ENCODE measurements around the gene VPS13D.
"Not testable (repeated sequence)": the region's sequence is repeated elsewhere in the genome, so short reads cannot be mapped to it uniquely, and the experiment has no call there.

VPS13D gene

DNA sequence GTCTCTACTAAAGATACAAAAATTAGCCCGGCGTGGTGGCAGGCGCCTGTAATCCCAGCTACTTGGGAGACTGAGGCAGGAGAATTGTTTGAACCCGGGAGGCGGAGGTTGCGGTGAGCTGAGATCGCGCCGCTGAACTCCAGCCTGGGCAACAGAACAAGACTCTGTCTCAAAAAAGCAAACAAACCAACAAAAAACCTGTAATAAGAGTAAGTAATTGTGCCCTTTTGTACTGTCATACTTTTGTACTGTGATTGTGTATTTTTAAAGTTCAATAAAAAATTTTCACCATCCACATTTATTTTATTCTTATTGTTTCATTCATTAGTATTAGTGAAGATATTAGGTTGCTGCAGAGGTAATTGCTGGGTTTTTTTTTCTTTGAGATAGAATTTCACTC lies 292.9 kb downstream of the VPS13D start:
- H3K56ac ChIP-seq (ENCODE audit: low read length); H3K4me2 ChIP-seq (ENCODE audit: low read length); H3K18ac ChIP-seq (ENCODE audit: low read length); H2AK5ac ChIP-seq (ENCODE audit: low read length); H3K9ac ChIP-seq (ENCODE audit: low read length); H4K8ac ChIP-seq (ENCODE audit: low read depth, low read length); H3K79me2 ChIP-seq (ENCODE audit: control insufficient read depth, insufficient read depth, low read length); H2BK120ac ChIP-seq (ENCODE audit: low read depth, low read length); H3K27me3 ChIP-seq (ENCODE audit: insufficient read depth, low read length, poor library complexity); H3K27ac ChIP-seq (ENCODE audit: low read depth, low read length); DNase-seq; H2BK5ac ChIP-seq (ENCODE audit: low read length); H3K23ac ChIP-seq (ENCODE audit: low read length); H3K4me3 ChIP-seq (ENCODE audit: low read length); H3K4ac ChIP-seq (ENCODE audit: low read depth, low read length); H3K79me1 ChIP-seq (ENCODE audit: low read length); H2BK15ac ChIP-seq (replicated peaks; ENCODE audit: low read depth); H3K36me3 ChIP-seq (ENCODE audit: control insufficient read depth, insufficient read depth, low read length); H4K5ac ChIP-seq (ENCODE audit: low read length); H3K4me1 ChIP-seq (ENCODE audit: control insufficient read depth, low read depth, low read length): not testable (repeated sequence)
- WGBS (ENCODE audit: extremely low coverage, insufficient coverage, low lambda C conversion rate) = no CpG with 5 or more reads among the region's 9 CpGs

DNA sequence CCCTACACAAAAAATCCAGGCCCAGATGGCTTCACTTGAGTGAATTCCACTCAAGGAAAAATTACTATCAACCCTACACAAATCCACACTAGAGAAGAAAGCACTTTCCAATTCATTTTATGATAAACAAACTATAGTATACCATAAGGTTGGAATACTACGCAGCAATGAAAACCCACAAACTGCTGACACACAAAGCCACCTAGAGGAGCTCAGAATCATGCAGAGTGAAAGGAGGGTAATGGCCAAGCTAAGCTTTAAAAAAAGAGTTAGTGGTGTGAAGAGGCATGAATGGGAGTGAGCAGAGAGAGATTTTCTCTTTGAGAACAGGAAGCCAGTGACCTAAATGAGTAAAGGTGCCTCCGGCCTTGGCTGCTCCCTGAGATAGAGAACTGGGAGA lies 294.4 kb downstream of the VPS13D start:
- no peak overlapping the region for H4K5ac ChIP-seq (ENCODE audit: low read length)

DNA sequence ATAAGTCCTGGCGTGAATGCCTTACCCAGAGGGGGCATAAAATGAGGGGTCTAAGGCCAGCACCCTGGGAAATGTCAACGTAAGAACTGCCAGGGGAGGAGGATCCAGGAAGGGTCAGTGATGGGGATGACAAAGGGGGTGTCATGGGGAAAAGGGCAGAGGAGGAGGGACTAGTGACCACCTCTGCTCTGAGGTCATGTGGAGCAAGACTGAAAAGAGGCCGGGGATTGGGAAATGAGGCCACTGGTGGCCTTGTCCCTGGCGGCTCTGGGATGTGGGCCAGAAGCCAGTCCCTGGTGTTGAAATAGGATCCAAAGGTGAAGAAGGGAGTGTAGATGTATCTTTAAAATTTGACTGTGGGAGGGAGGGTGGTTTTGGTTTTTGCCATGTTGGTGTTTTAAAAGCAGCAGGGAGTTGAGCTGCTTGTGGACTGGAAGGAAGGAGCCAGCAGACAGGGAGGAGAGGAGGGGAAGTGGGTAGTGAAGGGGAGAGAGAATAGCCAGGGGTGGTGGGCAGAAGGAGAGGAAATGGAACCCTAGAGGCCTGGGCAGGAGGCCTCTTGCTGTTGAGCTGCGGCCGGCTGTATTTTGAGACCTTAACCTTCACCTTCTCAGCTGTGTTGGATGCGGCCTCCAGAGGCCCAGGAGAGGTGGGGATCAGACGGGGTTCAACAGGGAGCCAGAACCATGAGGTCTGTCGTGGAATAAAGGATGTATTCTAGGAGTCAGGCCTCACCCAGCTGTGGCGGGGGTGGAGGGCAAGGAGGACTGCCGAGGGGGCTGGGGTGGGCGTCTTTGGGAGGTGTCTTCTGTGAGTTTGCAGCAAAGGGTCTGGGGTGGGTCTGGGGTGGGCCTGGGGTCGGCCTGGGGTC lies 295.7 kb downstream of the VPS13D start:
- H3K23ac ChIP-seq (ENCODE audit: low read length) = no peak overlapping the region
- H3K18ac ChIP-seq (ENCODE audit: low read length) = peak overlapping the region; percentile 28
- H2AK5ac ChIP-seq (ENCODE audit: low read length) = no peak overlapping the region
- no peak overlapping the region for H2BK15ac ChIP-seq (replicated peaks; ENCODE audit: low read depth)
- H3K27ac ChIP-seq (ENCODE audit: low read depth, low read length) = no peak overlapping the region
- H3K79me1 ChIP-seq (ENCODE audit: low read length) = no peaks in the 10 kb centered on the region
- H3K36me3 ChIP-seq (ENCODE audit: control insufficient read depth, insufficient read depth, low read length) = no peaks in the 10 kb centered on the region
- H3K9ac ChIP-seq (ENCODE audit: low read length) = no peak overlapping the region
- H4K8ac ChIP-seq (ENCODE audit: low read depth, low read length) = no peak overlapping the region
- WGBS (ENCODE audit: extremely low coverage, insufficient coverage, low lambda C conversion rate) = no CpG with 5 or more reads among the region's 13 CpGs
- H3K27me3 ChIP-seq (ENCODE audit: insufficient read depth, low read length, poor library complexity) = no peaks in the 10 kb centered on the region
- H2BK120ac ChIP-seq (ENCODE audit: low read depth, low read length) = no peak overlapping the region
- H3K56ac ChIP-seq (ENCODE audit: low read length) = no peak overlapping the region
- H3K4me3 ChIP-seq (ENCODE audit: low read length) = no peak overlapping the region
- H3K4me1 ChIP-seq (ENCODE audit: control insufficient read depth, low read depth, low read length) = peaks cover 3% of the 10 kb centered on the region
- no peak overlapping the region for H4K5ac ChIP-seq (ENCODE audit: low read length)
- H3K4me2 ChIP-seq (ENCODE audit: low read length) = no peak overlapping the region
- H3K4ac ChIP-seq (ENCODE audit: low read depth, low read length) = no peak overlapping the region
- no peak overlapping the region for H2BK5ac ChIP-seq (ENCODE audit: low read length)
- H3K79me2 ChIP-seq (ENCODE audit: control insufficient read depth, insufficient read depth, low read length) = no peaks in the 10 kb centered on the region
- DNase-seq = no peak

More for the DNA sequence above, 294.4 kb downstream of the VPS13D start:
- no peak overlapping the region for H3K4ac ChIP-seq (ENCODE audit: low read depth, low read length)
- no peak overlapping the region for H3K4me2 ChIP-seq (ENCODE audit: low read length)
- H4K8ac ChIP-seq (ENCODE audit: low read depth, low read length) = no peak overlapping the region
- no peaks in the 10 kb centered on the region for H3K79me2 ChIP-seq (ENCODE audit: control insufficient read depth, insufficient read depth, low read length)
- H3K27ac ChIP-seq (ENCODE audit: low read depth, low read length) = no peak overlapping the region
- no peak overlapping the region for H2BK5ac ChIP-seq (ENCODE audit: low read length)
- no peak overlapping the region for H3K18ac ChIP-seq (ENCODE audit: low read length)
- H3K4me3 ChIP-seq (ENCODE audit: low read length) = no peak overlapping the region
- H3K56ac ChIP-seq (ENCODE audit: low read length) = no peak overlapping the region
- no peak overlapping the region for H3K9ac ChIP-seq (ENCODE audit: low read length)
- WGBS (ENCODE audit: extremely low coverage, insufficient coverage, low lambda C conversion rate) = no CpG with 5 or more reads among the region's 2 CpGs
- no peak overlapping the region for H3K23ac ChIP-seq (ENCODE audit: low read length)
- H3K4me1 ChIP-seq (ENCODE audit: control insufficient read depth, low read depth, low read length) = peaks cover 3% of the 10 kb centered on the region
- no peak for DNase-seq
- no peak overlapping the region for H2BK15ac ChIP-seq (replicated peaks; ENCODE audit: low read depth)
- H3K27me3 ChIP-seq (ENCODE audit: insufficient read depth, low read length, poor library complexity) = no peaks in the 10 kb centered on the region
- no peak overlapping the region for H2AK5ac ChIP-seq (ENCODE audit: low read length)
- no peaks in the 10 kb centered on the region for H3K79me1 ChIP-seq (ENCODE audit: low read length)
- H2BK120ac ChIP-seq (ENCODE audit: low read depth, low read length) = no peak overlapping the region
- no peaks in the 10 kb centered on the region for H3K36me3 ChIP-seq (ENCODE audit: control insufficient read depth, insufficient read depth, low read length)

DNA sequence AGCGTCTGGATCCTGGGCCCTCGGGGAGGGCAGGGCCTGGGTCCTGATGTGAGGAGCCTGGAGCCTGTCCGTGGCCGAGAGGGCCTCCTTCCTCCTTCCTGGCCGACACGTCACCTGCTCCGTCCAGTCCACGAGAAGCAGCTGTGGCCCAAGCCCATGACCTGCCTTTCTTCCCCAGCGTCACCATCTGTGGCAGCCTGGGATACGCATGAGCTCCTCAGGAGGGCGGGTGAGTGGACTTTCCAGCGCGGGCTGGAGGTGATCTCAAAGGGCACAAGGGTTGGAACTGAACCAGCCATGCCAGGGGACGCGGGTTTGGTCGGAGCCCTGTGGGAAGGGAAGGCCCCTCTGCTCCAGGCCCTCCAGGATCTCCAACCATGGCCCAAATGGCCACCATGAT lies 297.7 kb downstream of the VPS13D start:
- H3K36me3 ChIP-seq (ENCODE audit: control insufficient read depth, insufficient read depth, low read length) = no peaks in the 10 kb centered on the region
- H2AK5ac ChIP-seq (ENCODE audit: low read length) = no peak overlapping the region
- peaks cover 3% of the 10 kb centered on the region for H3K4me1 ChIP-seq (ENCODE audit: control insufficient read depth, low read depth, low read length)
- H3K56ac ChIP-seq (ENCODE audit: low read length) = no peak overlapping the region
- H3K27me3 ChIP-seq (ENCODE audit: insufficient read depth, low read length, poor library complexity) = no peaks in the 10 kb centered on the region
- H2BK120ac ChIP-seq (ENCODE audit: low read depth, low read length) = no peak overlapping the region
- no peak overlapping the region for H3K4ac ChIP-seq (ENCODE audit: low read depth, low read length)
- no peak overlapping the region for H2BK5ac ChIP-seq (ENCODE audit: low read length)
- H3K4me3 ChIP-seq (ENCODE audit: low read length) = no peak overlapping the region
- no peak overlapping the region for H3K18ac ChIP-seq (ENCODE audit: low read length)
- whole genome bisulfite sequencing (ENCODE audit: extremely low coverage, insufficient coverage, low lambda C conversion rate) = no CpG with 5 or more reads among the region's 16 CpGs
- no peaks in the 10 kb centered on the region for H3K79me1 ChIP-seq (ENCODE audit: low read length)
- no peak for DNase-seq
- H3K9ac ChIP-seq (ENCODE audit: low read length) = no peak overlapping the region
- no peak overlapping the region for H3K23ac ChIP-seq (ENCODE audit: low read length)
- no peak overlapping the region for H2BK15ac ChIP-seq (replicated peaks; ENCODE audit: low read depth)
- no peaks in the 10 kb centered on the region for H3K79me2 ChIP-seq (ENCODE audit: control insufficient read depth, insufficient read depth, low read length)
- H3K27ac ChIP-seq (ENCODE audit: low read depth, low read length) = no peak overlapping the region
- no peak overlapping the region for H4K5ac ChIP-seq (ENCODE audit: low read length)
- H3K4me2 ChIP-seq (ENCODE audit: low read length) = no peak overlapping the region
- H4K8ac ChIP-seq (ENCODE audit: low read depth, low read length) = no peak overlapping the region

DNA sequence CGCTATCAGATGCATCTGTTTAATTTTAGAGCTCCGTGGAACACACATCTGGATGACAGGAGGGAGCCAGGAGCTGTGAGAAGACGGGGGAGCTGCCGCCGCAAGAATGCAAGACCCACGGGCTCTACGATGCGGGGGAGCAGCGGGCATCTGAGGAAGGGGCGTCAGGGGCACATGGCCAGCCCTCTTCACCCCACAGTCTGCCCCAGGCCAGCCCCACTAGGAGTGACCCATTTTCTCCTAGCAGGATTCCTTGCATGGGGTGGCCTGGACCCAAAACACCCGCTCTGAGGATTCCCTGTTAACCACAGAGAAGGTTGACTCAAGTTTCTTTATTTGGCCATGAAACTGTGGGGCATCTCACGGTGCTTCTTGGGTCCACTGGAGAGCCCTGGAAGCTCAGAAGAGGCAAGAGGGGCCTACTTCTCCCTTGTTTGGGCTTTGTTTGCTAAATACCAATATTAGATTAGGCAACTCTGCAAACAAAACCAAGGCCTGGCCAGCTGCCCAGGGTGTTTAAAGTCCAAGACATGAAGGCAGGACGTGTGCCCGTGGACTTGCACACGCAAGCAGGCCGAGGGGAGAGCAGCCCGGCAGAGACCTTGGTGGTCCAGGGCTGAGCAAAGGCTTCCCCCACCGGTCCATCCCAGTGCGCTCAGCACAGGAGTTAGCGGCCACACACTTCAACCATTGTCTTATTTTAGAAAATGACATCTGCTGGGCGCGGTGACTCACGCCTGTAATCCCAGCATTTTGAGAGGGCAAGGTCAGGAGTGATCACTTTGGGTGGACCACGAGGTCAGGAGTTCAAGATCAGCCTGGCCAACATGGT lies 298.4 kb downstream of the VPS13D start:
- no peak overlapping the region for H3K9ac ChIP-seq (ENCODE audit: low read length)
- WGBS (ENCODE audit: extremely low coverage, insufficient coverage, low lambda C conversion rate) = no CpG with 5 or more reads among the region's 24 CpGs
- H3K79me1 ChIP-seq (ENCODE audit: low read length) = no peaks in the 10 kb centered on the region
- H3K18ac ChIP-seq (ENCODE audit: low read length) = no peak overlapping the region
- no peak overlapping the region for H2BK15ac ChIP-seq (replicated peaks; ENCODE audit: low read depth)
- H3K23ac ChIP-seq (ENCODE audit: low read length) = no peak overlapping the region
- H3K4me3 ChIP-seq (ENCODE audit: low read length) = no peak overlapping the region
- H3K36me3 ChIP-seq (ENCODE audit: control insufficient read depth, insufficient read depth, low read length) = no peaks in the 10 kb centered on the region
- H3K4me2 ChIP-seq (ENCODE audit: low read length) = no peak overlapping the region
- DNase-seq = no peak
- H3K4ac ChIP-seq (ENCODE audit: low read depth, low read length) = no peak overlapping the region
- H2BK120ac ChIP-seq (ENCODE audit: low read depth, low read length) = no peak overlapping the region
- H4K5ac ChIP-seq (ENCODE audit: low read length) = no peak overlapping the region
- no peak overlapping the region for H2AK5ac ChIP-seq (ENCODE audit: low read length)
- no peaks in the 10 kb centered on the region for H3K27me3 ChIP-seq (ENCODE audit: insufficient read depth, low read length, poor library complexity)
- H3K79me2 ChIP-seq (ENCODE audit: control insufficient read depth, insufficient read depth, low read length) = no peaks in the 10 kb centered on the region
- H4K8ac ChIP-seq (ENCODE audit: low read depth, low read length) = no peak overlapping the region
- no peak overlapping the region for H3K56ac ChIP-seq (ENCODE audit: low read length)
- H3K27ac ChIP-seq (ENCODE audit: low read depth, low read length) = no peak overlapping the region
- H3K4me1 ChIP-seq (ENCODE audit: control insufficient read depth, low read depth, low read length) = peaks cover 3% of the 10 kb centered on the region
- H2BK5ac ChIP-seq (ENCODE audit: low read length) = no peak overlapping the region
